HEK293 (cell line): ENCODE data around the gene SZRD1.

Source experiments
- ELK4 ChIP-seq: IDR thresholded peaks from 2 replicates; pipeline ENCODE4 v1.6.1; 2011; ENCODE audit warnings: mild to moderate bottlenecking, low read depth, low read length, borderline replicate concordance
- KLF1 ChIP-seq: fragments of 450-650 bp; formaldehyde crosslinking; IDR thresholded peaks from 2 replicates; pipeline ENCODE4 v1.5.1; 2016; ENCODE audit warnings: missing biosample characterization, missing genetic modification characterization
- KLF10 ChIP-seq: fragments of 450-650 bp; IDR thresholded peaks from 2 replicates; pipeline ENCODE4 v1.5.1; 2018; ENCODE audit warnings: missing biosample characterization, mild to moderate bottlenecking, missing genetic modification characterization
- KLF9 ChIP-seq: fragments of 450-650 bp; formaldehyde crosslinking; IDR thresholded peaks from 2 replicates; pipeline ENCODE4 v1.5.1; 2016; ENCODE audit warnings: missing biosample characterization, missing genetic modification characterization, low read depth
- OSR2 ChIP-seq: fragments of 450-650 bp; formaldehyde crosslinking; IDR thresholded peaks from 2 replicates; pipeline ENCODE4 v1.5.1; 2016; ENCODE audit warnings: missing biosample characterization, missing genetic modification characterization
- PRDM6 ChIP-seq: fragments of 450-650 bp; formaldehyde crosslinking; IDR thresholded peaks from 2 replicates; pipeline ENCODE4 v1.5.1; 2017; ENCODE audit warnings: missing biosample characterization, missing genetic modification characterization
- SP2 ChIP-seq: fragments of 450-650 bp; formaldehyde crosslinking; IDR thresholded peaks from 2 replicates; pipeline ENCODE4 v1.5.1; 2016; ENCODE audit warnings: missing biosample characterization, missing genetic modification characterization
- ZBTB21 ChIP-seq: fragments of 450-650 bp; formaldehyde crosslinking; IDR thresholded peaks from 2 replicates; pipeline ENCODE4 v1.5.1; 2017; ENCODE audit warnings: missing biosample characterization, missing genetic modification characterization
- ZFP41 ChIP-seq: fragments of 450-650 bp; formaldehyde crosslinking; IDR thresholded peaks from 2 replicates; pipeline ENCODE4 v1.5.1; 2016; ENCODE audit warnings: missing biosample characterization, missing genetic modification characterization, borderline replicate concordance
- ZFP69B ChIP-seq: fragments of 450-650 bp; formaldehyde crosslinking; IDR thresholded peaks from 2 replicates; pipeline ENCODE4 v1.5.1; 2016; ENCODE audit warnings: missing biosample characterization, missing genetic modification characterization
- ZNF16 ChIP-seq: fragments of 450-650 bp; formaldehyde crosslinking; IDR thresholded peaks from 2 replicates; pipeline ENCODE4 v1.5.1; 2016; ENCODE audit warnings: low read depth, missing biosample characterization, missing genetic modification characterization
- ZNF169 ChIP-seq: fragments of 450-650 bp; formaldehyde crosslinking; IDR thresholded peaks from 2 replicates; pipeline ENCODE4 v1.5.1; 2016; ENCODE audit warnings: missing biosample characterization, missing genetic modification characterization
- ZNF175 ChIP-seq: fragments of 450-650 bp; formaldehyde crosslinking; IDR thresholded peaks from 2 replicates; pipeline ENCODE4 v1.5.1; 2016; ENCODE audit warnings: missing biosample characterization, missing genetic modification characterization
- ZNF239 ChIP-seq: fragments of 450-650 bp; formaldehyde crosslinking; IDR thresholded peaks from 2 replicates; pipeline ENCODE4 v1.5.1; 2016; ENCODE audit warnings: missing biosample characterization, missing genetic modification characterization
- ZNF248 ChIP-seq: fragments of 450-650 bp; formaldehyde crosslinking; IDR thresholded peaks from 2 replicates; pipeline ENCODE4 v1.5.1; 2017; ENCODE audit warnings: missing biosample characterization, missing genetic modification characterization
- ZNF266 ChIP-seq: fragments of 450-650 bp; formaldehyde crosslinking; IDR thresholded peaks from 2 replicates; pipeline ENCODE4 v1.5.1; 2016; ENCODE audit warnings: missing biosample characterization, missing genetic modification characterization, low read depth
- ZNF302 ChIP-seq: fragments of 450-650 bp; formaldehyde crosslinking; IDR thresholded peaks from 2 replicates; pipeline ENCODE4 v1.5.1; 2016; ENCODE audit warnings: missing biosample characterization, missing genetic modification characterization, low read depth
- ZNF341 ChIP-seq: fragments of 450-650 bp; formaldehyde crosslinking; IDR thresholded peaks from 2 replicates; pipeline ENCODE4; 2016; ENCODE audit warnings: low read depth, missing biosample characterization, missing genetic modification characterization
- ZNF37A ChIP-seq: fragments of 450-650 bp; IDR thresholded peaks from 2 replicates; pipeline ENCODE4 v1.5.1; 2018; ENCODE audit warnings: missing biosample characterization, missing genetic modification characterization
- ZNF404 ChIP-seq: fragments of 450-650 bp; formaldehyde crosslinking; IDR thresholded peaks from 2 replicates; pipeline ENCODE4 v1.5.1; 2017; ENCODE audit warnings: missing biosample characterization, missing genetic modification characterization
- ZNF426 ChIP-seq: fragments of 450-650 bp; formaldehyde crosslinking; IDR thresholded peaks from 2 replicates; pipeline ENCODE4 v1.5.1; 2017; ENCODE audit warnings: missing biosample characterization, missing genetic modification characterization, mild to moderate bottlenecking, inconsistent platforms, moderate library complexity
- ZNF473 ChIP-seq: fragments of 450-650 bp; formaldehyde crosslinking; IDR thresholded peaks from 2 replicates; pipeline ENCODE4 v1.5.1; 2017; ENCODE audit warnings: missing biosample characterization, missing genetic modification characterization
- ZNF549 ChIP-seq: fragments of 450-650 bp; IDR thresholded peaks from 2 replicates; pipeline ENCODE4 v1.5.1; 2018; ENCODE audit warnings: missing biosample characterization, missing genetic modification characterization, mild to moderate bottlenecking, inconsistent platforms, moderate library complexity
- ZNF560 ChIP-seq: fragments of 450-650 bp; formaldehyde crosslinking; IDR thresholded peaks from 2 replicates; pipeline ENCODE4 v1.5.1; 2017; ENCODE audit warnings: missing biosample characterization, missing genetic modification characterization, borderline replicate concordance
- ZNF600 ChIP-seq: fragments of 450-650 bp; formaldehyde crosslinking; IDR thresholded peaks from 2 replicates; pipeline ENCODE4 v1.5.1; 2016; ENCODE audit warnings: missing biosample characterization, missing genetic modification characterization
- ZNF639 ChIP-seq: fragments of 450-650 bp; formaldehyde crosslinking; IDR thresholded peaks from 2 replicates; pipeline ENCODE4 v1.5.1; 2016; ENCODE audit warnings: missing biosample characterization, missing genetic modification characterization
- ZNF664 ChIP-seq: fragments of 450-650 bp; formaldehyde crosslinking; IDR thresholded peaks from 2 replicates; pipeline ENCODE4 v1.5.1; 2016; ENCODE audit warnings: missing biosample characterization, missing genetic modification characterization
- ZNF677 ChIP-seq: fragments of 450-650 bp; IDR thresholded peaks from 2 replicates; pipeline ENCODE4 v1.5.0; 2018; ENCODE audit warnings: missing biosample characterization, mild to moderate bottlenecking, missing genetic modification characterization, moderate library complexity
- ZNF707 ChIP-seq: fragments of 450-650 bp; formaldehyde crosslinking; IDR thresholded peaks from 2 replicates; pipeline ENCODE4 v1.5.1; 2016; ENCODE audit warnings: missing biosample characterization, missing genetic modification characterization
- ZNF76 ChIP-seq: fragments of 450-650 bp; formaldehyde crosslinking; IDR thresholded peaks from 2 replicates; pipeline ENCODE4; 2016; ENCODE audit warnings: low read depth, missing biosample characterization, missing genetic modification characterization, borderline replicate concordance
- TF ChIP-seq, protein P1 (sequence below): fragments of 450-650 bp; formaldehyde crosslinking; IDR thresholded peaks from 2 replicates; pipeline ENCODE4 v1.5.1; 2017; ENCODE audit warnings: missing biosample characterization, missing genetic modification characterization
- TF ChIP-seq, protein P2 (sequence below): fragments of 450-650 bp; formaldehyde crosslinking; IDR thresholded peaks from 2 replicates; pipeline ENCODE4 v1.5.1; 2016; ENCODE audit warnings: missing biosample characterization, missing genetic modification characterization

SZRD1 gene

DNA sequence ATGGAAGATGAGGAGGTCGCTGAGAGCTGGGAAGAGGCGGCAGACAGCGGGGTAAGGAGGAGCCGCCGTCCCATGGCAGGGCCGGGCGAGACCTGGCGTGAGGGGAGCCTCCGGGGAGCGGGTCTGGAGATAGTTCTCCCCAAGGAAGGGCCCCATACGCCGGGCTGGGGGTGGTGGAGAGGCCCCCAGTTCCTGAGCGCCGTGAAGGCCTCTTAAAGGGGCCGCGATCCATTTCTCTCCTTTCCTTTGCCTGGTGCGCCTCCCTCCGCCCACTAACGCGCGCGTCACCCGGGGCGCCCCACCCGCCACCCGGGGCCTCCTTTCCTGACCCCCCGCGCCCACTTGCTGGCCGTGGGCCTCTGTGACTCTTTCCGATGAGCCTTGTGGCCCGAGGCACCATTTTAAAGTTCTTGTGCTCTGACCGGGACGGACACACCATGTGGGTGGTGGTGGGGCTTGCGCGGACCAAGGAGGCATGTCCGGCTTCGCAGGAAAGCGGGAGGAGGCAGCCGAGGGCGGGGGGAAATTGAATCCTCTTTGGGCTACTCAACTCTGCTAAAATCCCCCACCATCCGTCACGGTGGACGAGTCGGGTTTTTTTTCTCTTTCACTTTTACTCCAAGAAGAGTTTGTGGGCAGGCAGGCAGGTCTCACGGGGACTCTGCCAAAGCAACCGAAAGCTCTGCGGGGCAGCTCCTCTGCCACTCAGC lies 371 bp downstream of the SZRD1 start (continued):
- TF ChIP-seq ZNF664 (tag by site-specific recombination) (no peak), ZFP69B (tag by site-specific recombination) (peak; percentile 98), ZNF16 (no peak), ZNF473 (tag by site-specific recombination) (no peak), ZNF677 (tag by site-specific recombination) (no peak), ZNF248 (tag by site-specific recombination) (no peak), ZNF266 (tag by site-specific recombination) (no peak), ZNF549 (tag by site-specific recombination) (no peak), PRDM6 (tag by site-specific recombination) (no peak), ZNF175 (tag by site-specific recombination) (no peak), ZNF404 (no peak), ZFP41 (no peak), OSR2 (tag by site-specific recombination) (0 out of 2 replicates have a peak, but pooled peaks have one; percentile 14), KLF1 (tag by site-specific recombination) (peak; percentile 37; the same call in 1 of the 2 replicates), ZNF639 (tag by site-specific recombination) (no peak), ZNF169 (tag by site-specific recombination) (no peak), SP2 (tag by site-specific recombination) (peak; percentile 50), ZNF426 (no peak), ZNF76 (tag by site-specific recombination) (peak; percentile 76; the same call in 1 of the 2 replicates), ZNF707 (tag by site-specific recombination) (no peak), KLF9 (peak; percentile 55), ZNF600 (peak; percentile 72), ZBTB21 (peak; percentile 44; the same call in 1 of the 2 replicates), ZNF560 (tag by site-specific recombination) (no peak), ZNF239 (tag by site-specific recombination) (peak; percentile 25; the same call in 1 of the 2 replicates), ELK4 (no peak; the same call in 1 of the 2 replicates), ZNF37A (no peak), ZNF341 (tag by site-specific recombination) (peak; percentile 85), ZNF302 (no peak), KLF10 (peak; percentile 47; the same call in 1 of the 2 replicates)
- TF ChIP-seq, protein P1, sequence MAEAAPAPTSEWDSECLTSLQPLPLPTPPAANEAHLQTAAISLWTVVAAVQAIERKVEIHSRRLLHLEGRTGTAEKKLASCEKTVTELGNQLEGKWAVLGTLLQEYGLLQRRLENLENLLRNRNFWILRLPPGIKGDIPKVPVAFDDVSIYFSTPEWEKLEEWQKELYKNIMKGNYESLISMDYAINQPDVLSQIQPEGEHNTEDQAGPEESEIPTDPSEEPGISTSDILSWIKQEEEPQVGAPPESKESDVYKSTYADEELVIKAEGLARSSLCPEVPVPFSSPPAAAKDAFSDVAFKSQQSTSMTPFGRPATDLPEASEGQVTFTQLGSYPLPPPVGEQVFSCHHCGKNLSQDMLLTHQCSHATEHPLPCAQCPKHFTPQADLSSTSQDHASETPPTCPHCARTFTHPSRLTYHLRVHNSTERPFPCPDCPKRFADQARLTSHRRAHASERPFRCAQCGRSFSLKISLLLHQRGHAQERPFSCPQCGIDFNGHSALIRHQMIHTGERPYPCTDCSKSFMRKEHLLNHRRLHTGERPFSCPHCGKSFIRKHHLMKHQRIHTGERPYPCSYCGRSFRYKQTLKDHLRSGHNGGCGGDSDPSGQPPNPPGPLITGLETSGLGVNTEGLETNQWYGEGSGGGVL (tag by site-specific recombination) = peak; percentile 55
- TF ChIP-seq, protein P2, sequence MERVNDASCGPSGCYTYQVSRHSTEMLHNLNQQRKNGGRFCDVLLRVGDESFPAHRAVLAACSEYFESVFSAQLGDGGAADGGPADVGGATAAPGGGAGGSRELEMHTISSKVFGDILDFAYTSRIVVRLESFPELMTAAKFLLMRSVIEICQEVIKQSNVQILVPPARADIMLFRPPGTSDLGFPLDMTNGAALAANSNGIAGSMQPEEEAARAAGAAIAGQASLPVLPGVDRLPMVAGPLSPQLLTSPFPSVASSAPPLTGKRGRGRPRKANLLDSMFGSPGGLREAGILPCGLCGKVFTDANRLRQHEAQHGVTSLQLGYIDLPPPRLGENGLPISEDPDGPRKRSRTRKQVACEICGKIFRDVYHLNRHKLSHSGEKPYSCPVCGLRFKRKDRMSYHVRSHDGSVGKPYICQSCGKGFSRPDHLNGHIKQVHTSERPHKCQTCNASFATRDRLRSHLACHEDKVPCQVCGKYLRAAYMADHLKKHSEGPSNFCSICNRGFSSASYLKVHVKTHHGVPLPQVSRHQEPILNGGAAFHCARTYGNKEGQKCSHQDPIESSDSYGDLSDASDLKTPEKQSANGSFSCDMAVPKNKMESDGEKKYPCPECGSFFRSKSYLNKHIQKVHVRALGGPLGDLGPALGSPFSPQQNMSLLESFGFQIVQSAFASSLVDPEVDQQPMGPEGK = peak; percentile 99
